CD4-positive, alpha-beta memory T cell (primary cell): ENCODE data around the gene OR2AG1. TPM values are rescaled to one million over a fixed set of nuclear protein-coding genes. Genes with fewer than 3 reads are reported as not detected.

ENCODE experiments used
- polyA plus RNA-seq, 2 donors: library from polyadenylated mRNA; unstranded; fragments of 300-500 nt; fragmentation: Illumina TruSeq; gene quantifications; one replicate each; pipeline ENCODE4 v1.2.3, GENCODE V29; 2021
- total RNA-seq, 2 experiments: library from RNA; stranded (reverse); gene quantifications; one replicate each; pipeline ENCODE4 v1.2.3, GENCODE V29; 2021

OR2AG1 gene
- total and polyA plus RNA-seq, 4 experiments from 2014 or later, result not detected

Other genes starting within 250 kb of the OR2AG1 start
- gene RRP8, start 179.4 kb upstream of the OR2AG1 start, total RNA-seq, result 10 to 100 TPM; 29.9 to 36.0 TPM
- gene RRP8, start 179.4 kb upstream of the OR2AG1 start, polyA plus RNA-seq, result 10 to 100 TPM; 19.5 to 28.4 TPM
- 100 to 1,000 TPM; 131 to 132 TPM for gene ILK, start 179.2 kb upstream of the OR2AG1 start, total RNA-seq
- gene ILK, start 179.2 kb upstream of the OR2AG1 start, polyA plus RNA-seq, result 100 to 1,000 TPM; 121 to 129 TPM
- gene TAF10, start 170.8 kb upstream of the OR2AG1 start, total RNA-seq, result 100 to 1,000 TPM; 116 to 120 TPM
- gene TAF10, start 170.8 kb upstream of the OR2AG1 start, polyA plus RNA-seq, result 100 to 1,000 TPM; 171 to 367 TPM
- 100 to 1,000 TPM; 194 to 198 TPM for gene TPP1, start 163.6 kb upstream of the OR2AG1 start, total RNA-seq
- gene TPP1, start 163.6 kb upstream of the OR2AG1 start, polyA plus RNA-seq, result 100 to 1,000 TPM; 103 to 144 TPM
- 1 to 10 TPM; 6.4 to 6.7 TPM for gene DCHS1, start 127.2 kb upstream of the OR2AG1 start, total RNA-seq
- gene DCHS1, start 127.2 kb upstream of the OR2AG1 start, polyA plus RNA-seq, result 1 to 10 TPM in 1 of 2 donors, under 1 TPM in 1; 0.47 to 2.5 TPM
- 10 to 100 TPM; 33.4 to 36.9 TPM for gene MRPL17, start 99.7 kb upstream of the OR2AG1 start, total RNA-seq
- gene MRPL17, start 99.7 kb upstream of the OR2AG1 start, polyA plus RNA-seq, result 10 to 100 TPM; 12.7 to 42.6 TPM
- not detected for gene OR2AG2, start 11.0 kb upstream of the OR2AG1 start, total RNA-seq
- not detected for gene OR2AG2, start 11.0 kb upstream of the OR2AG1 start, polyA plus RNA-seq
- not detected for gene OR6A2, start 16.7 kb downstream of the OR2AG1 start, total RNA-seq
- not detected for gene OR6A2, start 16.7 kb downstream of the OR2AG1 start, polyA plus RNA-seq
- gene OR10A5, start 62.7 kb downstream of the OR2AG1 start, total RNA-seq, result not detected
- gene OR10A5, start 62.7 kb downstream of the OR2AG1 start, polyA plus RNA-seq, result not detected
- not detected for gene OR10A2, start 80.0 kb downstream of the OR2AG1 start, total RNA-seq
- gene OR10A2, start 80.0 kb downstream of the OR2AG1 start, polyA plus RNA-seq, result not detected
- gene OR10A4, start 93.6 kb downstream of the OR2AG1 start, total RNA-seq, result not detected
- gene OR10A4, start 93.6 kb downstream of the OR2AG1 start, polyA plus RNA-seq, result not detected
- not detected for gene OR2D2, start 109.5 kb downstream of the OR2AG1 start, total RNA-seq
- not detected for gene OR2D2, start 109.5 kb downstream of the OR2AG1 start, polyA plus RNA-seq
- gene OR2D3, start 138.0 kb downstream of the OR2AG1 start, total RNA-seq, result not detected
- not detected for gene OR2D3, start 138.0 kb downstream of the OR2AG1 start, polyA plus RNA-seq
- not detected for gene ZNF215, start 143.4 kb downstream of the OR2AG1 start, total RNA-seq
- gene ZNF215, start 143.4 kb downstream of the OR2AG1 start, polyA plus RNA-seq, result not detected
- gene ZNF214, start 237.3 kb downstream of the OR2AG1 start, total RNA-seq, result not detected
- not detected for gene ZNF214, start 237.3 kb downstream of the OR2AG1 start, polyA plus RNA-seq
- not detected for gene NLRP14, start 237.5 kb downstream of the OR2AG1 start, total RNA-seq
- not detected for gene NLRP14, start 237.5 kb downstream of the OR2AG1 start, polyA plus RNA-seq